ENCODE measurements around the gene B3GNT4. TPM values are rescaled to one million over a fixed set of nuclear protein-coding genes. Genes with fewer than 3 reads are reported as not detected.

Gene B3GNT4
- total RNA-seq, 1 donor from 2014 or later, result not detected

DNA sequence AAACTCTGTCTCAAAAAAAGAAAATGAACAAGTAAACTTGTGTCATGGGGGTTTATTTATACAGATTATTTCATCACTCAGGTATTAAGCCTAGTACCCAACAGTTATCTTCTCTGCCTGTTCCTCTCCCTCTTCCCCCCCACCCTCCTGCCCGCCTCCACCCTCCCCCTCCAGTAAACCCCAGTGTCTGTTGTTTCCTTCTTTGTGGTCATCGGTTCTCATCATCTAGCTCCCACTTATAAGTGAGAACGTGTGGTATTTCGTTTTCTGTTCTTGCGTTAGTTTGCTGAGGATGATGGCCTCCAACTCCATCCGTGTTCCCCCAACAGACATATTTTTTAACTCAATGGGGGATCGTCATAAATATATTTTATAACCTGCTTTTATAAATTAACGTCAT is 41.8 kb upstream of the B3GNT4 start:
- H3K27ac ChIP-seq (replicated peaks), result no peak overlapping the region
- H3K9me3 ChIP-seq (replicated peaks), result no peaks in the 10 kb centered on the region
- intact Hi-C loops (cut with micrococcal nuclease), result no loop called here
- no peak overlapping the region for H3K4me3 ChIP-seq
- TF ChIP-seq, protein P1, sequence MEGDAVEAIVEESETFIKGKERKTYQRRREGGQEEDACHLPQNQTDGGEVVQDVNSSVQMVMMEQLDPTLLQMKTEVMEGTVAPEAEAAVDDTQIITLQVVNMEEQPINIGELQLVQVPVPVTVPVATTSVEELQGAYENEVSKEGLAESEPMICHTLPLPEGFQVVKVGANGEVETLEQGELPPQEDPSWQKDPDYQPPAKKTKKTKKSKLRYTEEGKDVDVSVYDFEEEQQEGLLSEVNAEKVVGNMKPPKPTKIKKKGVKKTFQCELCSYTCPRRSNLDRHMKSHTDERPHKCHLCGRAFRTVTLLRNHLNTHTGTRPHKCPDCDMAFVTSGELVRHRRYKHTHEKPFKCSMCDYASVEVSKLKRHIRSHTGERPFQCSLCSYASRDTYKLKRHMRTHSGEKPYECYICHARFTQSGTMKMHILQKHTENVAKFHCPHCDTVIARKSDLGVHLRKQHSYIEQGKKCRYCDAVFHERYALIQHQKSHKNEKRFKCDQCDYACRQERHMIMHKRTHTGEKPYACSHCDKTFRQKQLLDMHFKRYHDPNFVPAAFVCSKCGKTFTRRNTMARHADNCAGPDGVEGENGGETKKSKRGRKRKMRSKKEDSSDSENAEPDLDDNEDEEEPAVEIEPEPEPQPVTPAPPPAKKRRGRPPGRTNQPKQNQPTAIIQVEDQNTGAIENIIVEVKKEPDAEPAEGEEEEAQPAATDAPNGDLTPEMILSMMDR (IDR thresholded peaks at IDR 0.05; ENCODE audit: borderline replicate concordance), result no peak
- H3K27me3 ChIP-seq (ENCODE audit: low read depth), result peaks cover 33% of the 10 kb centered on the region
- no peak for DNase-seq
- no peaks in the 10 kb centered on the region for H3K36me3 ChIP-seq
- no peaks in the 10 kb centered on the region for H3K4me1 ChIP-seq

- H3K27me3 ChIP-seq (ENCODE audit: low read depth), result peaks cover 29% of the 10 kb centered on the region
- DNase-seq, result no peak
- no peaks in the 10 kb centered on the region for H3K36me3 ChIP-seq
- H3K4me1 ChIP-seq, result no peaks in the 10 kb centered on the region
- intact Hi-C loops (cut with micrococcal nuclease), result no loop called here
- no peaks in the 10 kb centered on the region for H3K9me3 ChIP-seq (replicated peaks)
- no peak overlapping the region for H3K4me3 ChIP-seq
- no peak overlapping the region for H3K27ac ChIP-seq (replicated peaks)
- TF ChIP-seq, protein P1 (IDR thresholded peaks at IDR 0.05; ENCODE audit: borderline replicate concordance), result no peak
Observed at GRCh38 chr12:122162976-122163375, 40.5 kb upstream of the B3GNT4 start.

DNA sequence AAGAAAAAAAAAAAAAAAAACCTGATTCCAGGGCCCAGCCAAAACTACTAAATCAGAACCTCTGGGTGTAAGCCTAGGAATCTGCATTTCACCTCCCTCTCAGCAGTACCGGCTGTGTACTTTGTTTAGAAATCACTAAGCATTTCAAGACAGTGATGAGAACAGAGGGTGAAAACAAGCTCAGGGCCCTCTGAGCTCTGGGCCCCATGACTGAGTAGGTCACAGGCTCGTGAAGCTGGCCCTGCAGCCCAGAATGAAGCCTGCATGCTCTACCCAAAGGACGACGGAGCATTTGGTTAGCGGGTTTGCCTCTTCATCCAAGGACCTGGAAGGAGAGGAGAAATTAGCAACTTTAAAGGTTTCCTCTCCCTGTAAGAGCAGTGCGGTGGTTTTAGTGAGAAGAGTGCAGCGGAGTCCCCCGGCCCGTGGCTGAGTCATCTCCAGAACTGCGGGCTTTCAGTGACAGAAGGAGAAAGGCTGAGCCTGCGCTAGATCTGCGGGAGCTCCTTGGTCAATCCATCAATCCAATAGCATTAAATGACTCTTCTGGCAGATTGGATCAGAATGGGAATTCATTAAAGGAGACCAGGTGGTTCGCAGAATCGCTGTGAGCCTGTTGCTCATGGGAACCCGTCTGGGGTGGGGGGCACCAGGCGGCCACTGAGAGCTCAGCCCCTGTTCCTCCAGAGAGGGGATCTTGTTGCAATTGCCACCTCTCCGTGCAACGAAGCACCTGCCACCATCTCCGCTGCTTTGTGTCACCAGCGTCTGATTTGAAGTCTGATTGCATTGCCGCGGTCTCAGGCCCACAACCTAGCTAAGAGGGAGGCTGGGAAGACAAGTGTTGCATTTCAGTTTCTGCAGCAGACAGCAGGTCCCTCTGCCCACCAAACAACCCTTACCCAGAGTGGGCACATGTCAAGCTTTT is 36.8 kb upstream of the B3GNT4 start:
- H3K27ac ChIP-seq (replicated peaks), result no peak overlapping the region
- H3K4me1 ChIP-seq, result no peaks in the 10 kb centered on the region
- H3K36me3 ChIP-seq, result no peaks in the 10 kb centered on the region
- TF ChIP-seq, protein P1 (IDR thresholded peaks at IDR 0.05; ENCODE audit: borderline replicate concordance), result no peak
- H3K4me3 ChIP-seq, result no peak overlapping the region
- no peaks in the 10 kb centered on the region for H3K9me3 ChIP-seq (replicated peaks)
- DNase-seq, result no peak
- peaks cover 42% of the 10 kb centered on the region for H3K27me3 ChIP-seq (ENCODE audit: low read depth)
- intact Hi-C loops (cut with micrococcal nuclease), result no loop called here

DNA sequence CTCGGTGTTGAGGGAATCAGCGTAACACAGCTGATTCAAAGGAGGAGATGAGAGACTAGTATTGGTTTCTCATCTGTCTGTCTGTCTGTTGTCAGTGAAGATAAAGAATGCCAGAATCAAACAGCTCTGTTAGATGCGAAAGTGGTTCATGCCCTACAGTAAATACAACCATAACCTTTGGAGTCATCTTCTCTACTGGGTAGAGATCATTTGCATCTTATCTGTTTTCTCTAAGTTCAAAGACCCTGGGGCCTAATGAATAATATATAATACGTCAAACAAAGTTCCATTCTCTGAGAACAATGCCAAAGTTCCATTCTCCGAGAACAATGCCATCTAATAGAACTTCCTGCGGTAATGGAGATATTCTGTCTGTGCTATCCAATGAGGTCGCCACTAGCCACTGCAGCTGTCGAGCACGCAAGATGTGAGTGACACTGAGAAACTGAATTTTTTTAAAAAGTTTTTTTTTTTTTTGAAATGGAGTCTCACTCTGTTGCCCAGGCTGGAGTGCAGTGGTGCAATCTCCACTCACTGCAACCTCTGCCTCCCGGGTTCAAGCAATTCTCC is 36.1 kb upstream of the B3GNT4 start:
- DNase-seq, result no peak
- no peaks in the 10 kb centered on the region for H3K36me3 ChIP-seq
- no peak overlapping the region for H3K27ac ChIP-seq (replicated peaks)
- no peak overlapping the region for H3K4me3 ChIP-seq
- no peaks in the 10 kb centered on the region for H3K4me1 ChIP-seq
- no peaks in the 10 kb centered on the region for H3K9me3 ChIP-seq (replicated peaks)
- peaks cover 43% of the 10 kb centered on the region for H3K27me3 ChIP-seq (ENCODE audit: low read depth)
- intact Hi-C loops (cut with micrococcal nuclease), result no loop called here
- TF ChIP-seq, protein P1 (IDR thresholded peaks at IDR 0.05; ENCODE audit: borderline replicate concordance), result no peak

GRCh38 chr12:122168492-122168891 is 35.0 kb upstream of the B3GNT4 start:
- Histone ChIP-seq H3K27ac (replicated peaks) (no peak overlapping the region), H3K4me3 (no peak overlapping the region), H3K9me3 (replicated peaks) (no peaks in the 10 kb centered on the region), H3K27me3 (ENCODE audit: low read depth) (peaks cover 40% of the 10 kb centered on the region), H3K36me3 (no peaks in the 10 kb centered on the region), H3K4me1 (no peaks in the 10 kb centered on the region)
- intact Hi-C loops (cut with micrococcal nuclease), result no loop called here
- TF ChIP-seq, protein P1 (IDR thresholded peaks at IDR 0.05; ENCODE audit: borderline replicate concordance), result no peak
- DNase-seq, result no peak
